Globus pallidus (tissue), 1 donor: ENCODE results near the gene SLC2A6.

Experiments used
- DNase-seq: peaks from one replicate; pipeline ENCODE4 v3.0.0-alpha.2; 2015; ENCODE audit warnings: low spot score

SLC2A6 gene

DNA sequence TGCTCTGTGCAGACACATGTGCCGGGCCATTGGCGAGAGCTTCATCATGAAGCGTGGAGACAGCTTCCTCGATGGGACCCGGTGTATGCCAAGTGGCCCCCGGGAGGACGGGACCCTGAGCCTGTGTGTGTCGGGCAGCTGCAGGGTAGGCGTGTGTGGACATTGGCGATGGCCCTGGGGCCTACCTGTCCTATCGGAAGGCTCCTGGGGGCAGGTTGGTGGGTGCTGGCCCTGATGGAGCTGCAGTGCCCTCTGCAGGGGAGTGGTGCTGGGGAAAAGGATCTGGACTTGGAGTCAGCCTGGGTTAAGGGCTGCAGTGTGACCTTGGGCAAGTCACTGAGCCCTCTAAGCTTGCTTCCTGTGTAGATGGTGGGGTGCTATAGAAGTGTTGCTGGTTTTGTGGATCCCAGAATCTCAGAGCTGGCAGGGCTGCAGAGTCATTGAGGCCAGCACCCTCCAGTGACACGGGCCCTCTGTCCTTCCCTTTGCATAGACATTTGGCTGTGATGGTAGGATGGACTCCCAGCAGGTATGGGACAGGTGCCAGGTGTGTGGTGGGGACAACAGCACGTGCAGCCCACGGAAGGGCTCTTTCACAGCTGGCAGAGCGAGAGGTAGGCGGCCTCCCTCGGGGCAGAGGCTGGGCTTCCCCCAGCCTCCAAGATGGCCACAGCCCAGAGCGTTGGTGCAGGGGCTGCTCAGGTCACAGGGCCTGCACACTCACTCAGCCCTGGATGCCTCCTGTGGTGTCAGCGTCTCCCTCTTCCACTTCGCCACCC lies 41.0 kb downstream of the SLC2A6 start:
- no peak for DNase-seq

DNA sequence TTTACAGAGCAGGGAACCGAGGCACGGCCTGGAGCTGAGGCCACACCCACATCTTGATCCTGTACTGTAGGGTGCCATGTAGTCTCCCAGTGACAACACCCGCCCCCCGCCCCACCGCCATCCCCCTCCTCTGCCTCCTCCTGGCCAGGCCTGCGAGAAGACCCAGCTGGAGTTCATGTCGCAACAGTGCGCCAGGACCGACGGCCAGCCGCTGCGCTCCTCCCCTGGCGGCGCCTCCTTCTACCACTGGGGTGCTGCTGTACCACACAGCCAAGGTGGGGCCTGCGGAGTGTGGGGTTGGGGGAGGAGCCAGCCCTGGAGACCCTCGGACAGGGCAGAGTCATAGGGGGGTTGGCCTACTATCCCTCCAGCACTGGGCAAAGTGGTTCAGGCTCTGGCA lies 42.2 kb downstream of the SLC2A6 start:
- no peak for DNase-seq

DNA sequence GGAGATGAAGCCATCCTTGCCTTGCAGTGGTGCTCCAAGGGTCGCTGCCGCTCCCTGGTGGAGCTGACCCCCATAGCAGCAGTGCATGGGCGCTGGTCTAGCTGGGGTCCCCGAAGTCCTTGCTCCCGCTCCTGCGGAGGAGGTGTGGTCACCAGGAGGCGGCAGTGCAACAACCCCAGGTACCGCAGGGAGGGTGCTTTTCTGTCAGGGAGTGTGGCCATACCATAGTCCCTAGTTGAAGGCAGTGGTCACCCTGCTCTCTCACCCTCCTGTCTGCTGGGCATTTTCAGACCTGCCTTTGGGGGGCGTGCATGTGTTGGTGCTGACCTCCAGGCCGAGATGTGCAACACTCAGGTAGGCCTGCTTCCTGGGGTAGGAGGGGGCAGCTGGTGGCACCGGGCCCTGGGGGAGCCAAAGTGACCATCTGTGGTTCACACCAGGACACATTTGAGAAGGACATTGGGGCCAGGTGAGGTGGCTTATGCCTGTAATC lies 45.5 kb downstream of the SLC2A6 start:
- no peak for DNase-seq

DNA sequence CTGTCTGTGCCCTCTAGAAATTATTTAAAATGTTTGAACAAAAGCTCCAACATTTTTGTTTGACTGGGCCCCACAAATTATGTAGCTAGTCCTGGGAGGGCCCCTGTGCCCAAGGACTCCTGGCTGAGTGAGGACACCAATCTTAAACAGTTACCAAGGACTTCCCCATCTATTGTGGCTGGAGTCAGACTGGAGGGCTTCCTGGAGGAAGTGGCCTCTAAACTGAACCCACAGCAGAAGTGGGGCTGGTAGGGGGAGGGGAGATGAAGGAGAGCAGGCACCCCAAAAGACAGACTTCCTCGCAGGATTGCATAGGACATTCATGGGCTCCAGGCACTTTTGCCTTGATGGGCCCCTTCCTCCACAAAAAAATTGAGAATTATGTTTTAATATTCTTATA lies 48.7 kb downstream of the SLC2A6 start:
- no peak for DNase-seq

DNA sequence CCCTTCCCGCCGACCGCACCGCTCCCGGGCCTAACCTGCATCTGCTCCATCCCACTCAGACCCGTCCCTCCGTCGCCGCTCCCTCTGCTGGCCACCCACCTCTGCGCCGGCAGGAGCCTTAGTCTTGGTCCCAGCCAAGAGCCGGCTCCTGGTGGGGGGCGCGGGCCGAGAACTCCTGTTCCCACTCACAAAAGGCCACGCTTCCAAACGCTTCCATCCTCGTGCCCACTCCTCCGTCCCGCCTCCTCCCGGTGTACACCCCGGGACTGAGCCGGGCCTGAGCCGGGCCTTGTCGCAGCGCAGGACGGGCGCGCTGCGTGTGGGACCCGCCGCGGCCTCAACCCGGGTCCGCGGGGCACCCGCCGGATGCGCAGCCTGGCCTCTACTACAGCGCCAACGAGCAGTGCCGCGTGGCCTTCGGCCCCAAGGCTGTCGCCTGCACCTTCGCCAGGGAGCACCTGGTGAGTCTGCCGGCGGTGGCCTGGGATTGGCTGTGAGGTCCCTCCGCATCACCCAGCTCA lies 49.2 kb downstream of the SLC2A6 start:
- DNase-seq, result no peak

DNA sequence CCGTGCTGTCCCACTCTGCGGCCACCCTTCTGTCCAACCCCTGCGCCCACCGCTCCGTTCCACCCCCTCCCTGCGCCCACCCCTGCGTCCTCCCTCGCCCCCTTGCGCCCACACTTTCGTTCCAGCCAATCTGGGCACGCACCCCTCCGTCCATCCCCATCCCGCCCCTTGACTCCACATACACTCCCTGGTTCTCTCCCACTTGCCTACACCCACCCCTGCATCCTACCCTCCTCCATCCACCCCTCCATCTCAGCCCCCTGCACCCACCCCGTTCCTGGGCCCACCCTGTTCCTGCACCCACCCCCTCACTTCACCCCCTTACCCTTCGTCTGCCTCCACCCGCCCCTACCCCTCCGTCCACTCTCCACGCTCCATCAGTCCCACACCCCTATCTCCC lies 49.7 kb downstream of the SLC2A6 start:
- DNase-seq, result no peak

DNA sequence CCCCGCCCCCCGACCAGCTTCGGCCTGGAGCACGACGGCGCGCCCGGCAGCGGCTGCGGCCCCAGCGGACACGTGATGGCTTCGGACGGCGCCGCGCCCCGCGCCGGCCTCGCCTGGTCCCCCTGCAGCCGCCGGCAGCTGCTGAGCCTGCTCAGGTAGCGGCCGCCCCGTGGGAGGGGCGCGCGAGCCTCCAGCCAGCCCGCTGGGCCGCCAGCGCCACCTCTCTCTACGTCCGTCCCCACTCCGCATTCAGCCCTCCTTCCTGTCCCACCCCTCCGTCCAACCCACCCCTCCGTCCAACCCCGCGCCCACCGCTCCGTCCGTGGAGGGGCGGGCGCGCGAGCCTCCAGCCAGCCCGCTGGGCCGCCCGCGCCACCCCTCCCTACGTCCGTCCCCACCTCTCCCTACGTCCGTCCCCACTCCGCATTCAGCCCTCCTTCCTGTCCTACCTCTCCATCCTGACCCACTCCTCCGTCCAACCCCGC lies 50.2 kb downstream of the SLC2A6 start:
- no peak for DNase-seq

DNA sequence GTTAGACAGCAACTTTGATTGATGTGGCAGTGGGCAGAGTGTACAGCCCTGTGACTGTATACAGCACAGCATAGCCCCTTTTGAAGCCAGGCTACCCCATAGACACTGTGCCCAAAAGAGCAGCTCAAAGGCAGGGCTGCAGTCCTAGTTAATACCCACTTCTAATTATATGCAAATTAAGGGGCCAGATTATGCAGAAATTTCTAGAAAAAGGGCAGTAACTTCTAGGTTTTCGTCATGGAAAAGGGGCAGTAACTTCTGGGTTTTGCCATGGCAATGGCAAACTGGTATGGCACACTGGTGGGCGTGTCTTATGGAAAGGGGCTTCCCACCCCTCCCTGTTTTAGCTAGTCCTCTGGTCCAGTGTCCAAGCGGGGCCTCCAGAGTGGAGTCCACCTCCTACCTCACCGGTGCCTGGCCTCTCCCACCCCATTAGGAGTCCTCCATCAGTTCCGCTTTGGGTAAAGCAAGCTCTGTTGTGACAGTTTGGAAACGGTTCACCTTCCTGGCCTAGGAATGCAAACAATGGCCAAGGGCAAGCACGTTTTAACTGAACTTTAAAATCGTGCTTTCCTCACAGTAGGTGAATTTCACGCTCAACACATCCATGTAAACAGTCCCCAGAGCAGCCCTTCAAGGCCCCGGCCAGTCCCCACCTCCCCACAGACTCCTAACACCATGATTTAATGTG lies 51.1 kb downstream of the SLC2A6 start:
- no peak for DNase-seq

DNA sequence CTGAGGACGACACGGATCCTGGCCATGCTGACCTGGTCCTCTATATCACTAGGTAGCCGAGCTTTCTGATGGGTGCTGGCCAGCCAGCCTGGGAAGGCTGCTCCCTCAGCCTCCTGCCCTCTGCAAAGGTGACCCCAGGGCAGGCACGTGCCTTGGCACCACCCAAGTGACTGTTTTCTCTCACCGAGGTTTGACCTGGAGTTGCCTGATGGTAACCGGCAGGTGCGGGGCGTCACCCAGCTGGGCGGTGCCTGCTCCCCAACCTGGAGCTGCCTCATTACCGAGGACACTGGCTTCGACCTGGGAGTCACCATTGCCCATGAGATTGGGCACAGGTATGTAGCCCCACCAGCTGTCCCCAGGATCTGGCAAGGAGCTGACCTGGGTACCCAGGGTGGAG lies 52.9 kb downstream of the SLC2A6 start:
- DNase-seq, result no peak

DNA sequence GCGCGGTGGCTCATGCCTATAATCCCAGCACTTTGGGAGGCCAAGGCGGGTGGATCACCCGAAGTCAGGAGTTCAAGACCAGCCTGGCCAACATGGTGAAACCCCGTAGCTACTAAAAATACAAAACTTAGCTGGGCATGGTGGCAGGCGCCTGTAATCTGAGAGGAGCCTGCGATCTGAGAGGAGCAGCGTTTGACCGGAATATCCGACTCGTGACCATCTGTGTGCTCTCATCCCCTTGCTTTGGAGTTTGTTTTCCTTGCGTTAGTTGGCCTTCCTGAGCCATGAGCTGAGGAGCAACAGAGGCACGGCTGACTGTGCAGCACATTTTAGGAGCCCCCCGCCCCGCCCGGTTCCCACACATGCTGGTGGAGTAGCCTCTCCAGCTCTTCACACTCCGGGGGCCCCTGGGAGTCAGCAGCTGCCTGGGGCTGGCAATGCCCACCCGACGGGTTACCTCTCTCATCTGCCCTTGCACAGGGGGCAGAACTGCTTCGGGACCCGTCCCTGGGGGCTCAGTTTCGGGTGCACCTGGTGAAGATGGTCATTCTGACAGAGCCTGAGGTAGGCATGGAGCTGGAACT lies 53.8 kb downstream of the SLC2A6 start:
- DNase-seq, result no peak

DNA sequence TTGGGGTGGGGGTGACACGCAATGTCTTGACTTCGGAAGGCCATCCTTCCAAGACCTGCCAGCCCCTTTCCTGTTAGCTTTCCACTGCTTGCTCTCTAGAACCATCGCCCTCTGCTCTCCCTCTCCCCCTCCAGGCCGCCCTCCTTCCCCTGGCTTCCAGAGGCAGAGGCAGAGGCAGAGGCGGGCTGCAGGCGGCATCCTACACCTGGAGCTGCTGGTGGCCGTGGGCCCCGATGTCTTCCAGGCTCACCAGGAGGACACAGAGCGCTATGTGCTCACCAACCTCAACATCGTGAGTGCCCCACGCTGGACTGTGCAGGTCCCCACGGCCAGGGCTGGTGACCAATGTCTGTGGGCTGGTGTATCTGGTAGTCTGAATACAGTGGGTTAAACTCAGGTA lies 54.7 kb downstream of the SLC2A6 start:
- no peak for DNase-seq

DNA sequence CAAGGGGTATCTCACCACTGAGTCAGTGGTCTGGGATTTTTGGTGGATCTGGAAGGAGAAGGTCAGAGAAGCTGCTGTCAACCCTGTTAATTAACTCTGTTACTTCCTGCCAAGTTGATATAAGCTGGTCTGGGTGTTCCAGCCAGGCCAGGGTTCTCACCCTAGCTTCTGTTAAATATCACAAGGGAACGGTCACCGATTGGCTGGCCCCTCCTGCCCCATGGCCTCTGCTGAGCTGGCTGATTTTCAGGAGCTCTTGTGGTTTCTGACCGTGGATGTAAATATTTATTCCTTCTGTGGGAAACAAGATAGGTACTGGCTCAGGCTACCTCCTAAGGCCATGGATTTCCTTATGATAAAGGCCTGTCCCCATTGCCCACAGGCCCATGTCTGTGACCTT lies 55.7 kb downstream of the SLC2A6 start:
- no peak for DNase-seq

DNA sequence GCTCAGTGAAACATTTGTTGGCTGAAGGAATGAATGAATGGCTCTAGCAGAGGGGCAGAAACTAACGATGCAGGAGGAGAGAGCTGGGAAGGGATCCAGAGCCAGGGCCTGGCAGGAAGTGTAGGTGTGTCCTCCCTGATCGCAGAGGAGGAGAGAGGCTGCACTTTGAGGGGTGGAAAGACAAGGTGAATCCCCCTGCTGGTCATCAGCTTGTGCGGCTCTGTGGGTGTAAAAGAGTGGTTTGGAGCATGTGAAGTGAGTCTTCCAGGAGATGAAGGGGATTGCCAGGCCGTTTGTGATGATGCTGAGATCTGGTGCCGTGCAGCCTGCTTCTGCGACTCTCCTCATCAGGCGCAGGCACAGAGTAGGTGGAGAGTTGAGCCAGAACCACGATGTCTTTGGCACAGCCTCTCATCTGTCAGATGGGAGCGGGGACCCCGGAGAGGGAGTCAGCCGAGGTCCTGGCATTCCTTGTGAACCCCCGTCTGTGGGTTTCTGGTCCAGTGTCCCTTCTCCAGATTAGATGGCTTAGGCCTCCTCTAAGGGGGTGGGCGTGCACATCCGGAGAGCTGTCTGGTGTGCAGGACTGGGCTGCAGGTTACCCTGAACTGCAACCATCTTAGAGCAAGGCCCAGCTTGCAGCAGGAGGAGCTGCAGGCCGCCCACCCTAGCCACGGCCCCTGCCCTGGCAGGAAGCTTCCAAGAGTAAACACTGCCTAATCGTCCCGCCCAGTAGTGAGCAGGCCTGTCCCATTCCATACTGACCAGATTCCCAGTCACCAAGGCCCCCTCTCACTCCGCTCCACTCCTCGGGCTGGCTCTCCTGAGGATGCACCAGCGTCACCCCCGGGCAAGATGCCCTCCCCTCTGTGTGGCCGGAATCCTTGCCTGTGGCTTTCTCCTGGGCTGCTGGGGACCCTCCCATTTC lies 57.0 kb downstream of the SLC2A6 start, which contains the start of gene ADAMTS13:
Gene ADAMTS13, plus strand, starts transcription at position 753 of the 928 bp plus-strand sequence. Its CDS starts 77 bp downstream, at position 830.
- no peak for DNase-seq
